HEK293 (cell line): ENCODE measurements around the gene NFYB.
A peak's percentile ranks its signal among the peaks of the same experiment; 100 is the strongest.

Source experiments
- CTCF ChIA-PET: fragments of 350-600 bp; formaldehyde crosslinking; extraction: SDS; loops from one replicate; lab custom pipeline; 2021; ENCODE audit warnings: antibody characterized with exemption; lab: Yijun Ruan, JAX
- POLR2A ChIA-PET: fragments of 300-600 bp; formaldehyde crosslinking; extraction: SDS; loops from one replicate; lab custom pipeline; 2020; ENCODE audit warnings: antibody characterized with exemption, inconsistent platforms; lab: Yijun Ruan, JAX
- H3K27ac ChIP-seq: fragments of 200-500 bp; sonication (Bioruptor generic); 2 replicates; pipeline ENCODE4 v1.5.1; 2014; ENCODE audit warnings: low read depth, low read length, control low read depth, inconsistent platforms; ENCODE audit errors: extremely low read depth
- H3K36me3 ChIP-seq, 2 experiments: fragments of 200-500 bp in 1 of 2; sonication (Bioruptor generic) in 1 of 2; 1 replicate in 1 of 2; 2 replicates in 1 of 2; pipeline ENCODE4 v1.5.1; 2014 to 2017; ENCODE audit warnings: inconsistent platforms in 2 of 2, low read length in 2 of 2; ENCODE audit not compliant: control insufficient read depth in 2 of 2, insufficient read depth in 1 of 2
- H3K4me1 ChIP-seq: fragments of 200-500 bp; sonication (Bioruptor generic); 2 replicates; pipeline ENCODE4 v1.5.1; 2014; ENCODE audit warnings: mild to moderate bottlenecking, low read length, inconsistent platforms; ENCODE audit not compliant: control insufficient read depth, insufficient read depth
- H3K4me3 ChIP-seq: 2 replicates; pipeline ENCODE4 v1.5.1; 2011; ENCODE audit warnings: low read depth, mild to moderate bottlenecking, control low read depth, low read length, moderate library complexity
- H3K9me3 ChIP-seq: fragments of 200-500 bp; sonication (Bioruptor generic); 2 replicates; pipeline ENCODE4 v1.5.1; 2014; ENCODE audit warnings: low read depth, low read length, inconsistent platforms; ENCODE audit not compliant: control insufficient read depth, insufficient read depth
- BCL11A ChIP-seq: fragments of 450-650 bp; formaldehyde crosslinking; IDR thresholded peaks from 2 replicates; pipeline ENCODE4 v1.5.1; 2016; ENCODE audit warnings: low read depth, missing biosample characterization, missing genetic modification characterization
- BCL11B ChIP-seq: fragments of 450-650 bp; formaldehyde crosslinking; IDR thresholded peaks from 2 replicates; pipeline ENCODE4 v1.5.1; 2016; ENCODE audit warnings: low read depth, missing biosample characterization, missing genetic modification characterization
- EGR2 ChIP-seq: fragments of 450-650 bp; formaldehyde crosslinking; IDR thresholded peaks from 2 replicates; pipeline ENCODE4 v1.5.1; 2016; ENCODE audit warnings: low read depth, missing biosample characterization, missing genetic modification characterization
- HIC1 ChIP-seq: fragments of 450-650 bp; formaldehyde crosslinking; IDR thresholded peaks from 2 replicates; pipeline ENCODE4 v1.5.1; 2016; ENCODE audit warnings: missing biosample characterization, missing genetic modification characterization
- PRDM10 ChIP-seq: fragments of 450-650 bp; formaldehyde crosslinking; IDR thresholded peaks from 2 replicates; pipeline ENCODE4 v1.5.1; 2016; ENCODE audit warnings: missing biosample characterization, missing genetic modification characterization
- WT1 ChIP-seq: fragments of 450-650 bp; formaldehyde crosslinking; IDR thresholded peaks from 2 replicates; pipeline ENCODE4 v1.5.1; 2016; ENCODE audit warnings: missing biosample characterization, missing genetic modification characterization
- ZBTB20 ChIP-seq: fragments of 450-650 bp; formaldehyde crosslinking; IDR thresholded peaks from 2 replicates; pipeline ENCODE4 v1.5.1; 2016; ENCODE audit warnings: missing biosample characterization, missing genetic modification characterization
- ZFP3 ChIP-seq: fragments of 450-650 bp; formaldehyde crosslinking; IDR thresholded peaks from 2 replicates; pipeline ENCODE4 v1.5.1; 2016; ENCODE audit warnings: low read depth, missing biosample characterization, missing genetic modification characterization
- ZNF112 ChIP-seq: fragments of 450-650 bp; formaldehyde crosslinking; IDR thresholded peaks from 2 replicates; pipeline ENCODE4 v1.5.0; 2017; ENCODE audit warnings: missing biosample characterization, missing genetic modification characterization
- ZNF155 ChIP-seq: fragments of 450-650 bp; formaldehyde crosslinking; IDR thresholded peaks from 2 replicates; pipeline ENCODE4 v1.5.1; 2016; ENCODE audit warnings: missing biosample characterization, missing genetic modification characterization
- ZNF223 ChIP-seq: fragments of 450-650 bp; formaldehyde crosslinking; IDR thresholded peaks from 2 replicates; pipeline ENCODE4 v1.5.1; 2016; ENCODE audit warnings: missing biosample characterization, missing genetic modification characterization
- ZNF366 ChIP-seq: fragments of 450-650 bp; formaldehyde crosslinking; conservative IDR thresholded peaks from 2 replicates; pipeline ENCODE4 v1.5.1; 2016; ENCODE audit warnings: missing biosample characterization, missing genetic modification characterization
- ZNF48 ChIP-seq: fragments of 450-650 bp; formaldehyde crosslinking; IDR thresholded peaks from 2 replicates; pipeline ENCODE4 v1.5.1; 2016; ENCODE audit warnings: missing biosample characterization, missing genetic modification characterization
- ZNF707 ChIP-seq: fragments of 450-650 bp; formaldehyde crosslinking; IDR thresholded peaks from 2 replicates; pipeline ENCODE4 v1.5.1; 2016; ENCODE audit warnings: missing biosample characterization, missing genetic modification characterization
- ZSCAN23 ChIP-seq: fragments of 450-650 bp; formaldehyde crosslinking; IDR thresholded peaks from 2 replicates; pipeline ENCODE4 v1.5.1; 2016; ENCODE audit warnings: missing biosample characterization, missing genetic modification characterization
- TF ChIP-seq, protein P1 (sequence below): fragments of 450-650 bp; formaldehyde crosslinking; IDR thresholded peaks from 2 replicates; pipeline ENCODE4 v1.5.1; 2016; ENCODE audit warnings: missing biosample characterization, missing genetic modification characterization
- TF ChIP-seq, protein P2 (sequence below): fragments of 450-650 bp; formaldehyde crosslinking; conservative IDR thresholded peaks from 2 replicates; pipeline ENCODE4 v1.5.1; 2016; ENCODE audit warnings: low read depth, missing biosample characterization, missing genetic modification characterization

The NFYB gene

DNA sequence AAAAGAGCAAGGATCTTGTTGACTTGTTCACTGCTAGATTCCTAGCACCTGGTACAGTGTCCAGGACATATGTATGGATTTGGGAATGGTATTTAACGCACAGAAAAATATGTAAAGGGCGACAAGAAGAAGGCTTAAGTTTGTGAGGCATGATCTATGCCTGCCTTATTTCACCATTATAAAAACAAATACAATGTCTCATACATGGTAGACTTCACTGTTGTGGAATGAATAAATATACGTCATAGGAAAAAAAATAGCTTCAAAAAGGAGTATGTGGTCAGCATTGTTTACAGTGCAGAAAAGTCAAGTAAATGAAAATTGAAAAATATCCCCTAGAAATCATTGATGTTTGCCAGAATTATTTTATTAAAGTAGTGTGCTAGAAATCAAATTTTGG is 43.7 kb downstream of the NFYB start (continued):
- TF ChIP-seq, protein P1, sequence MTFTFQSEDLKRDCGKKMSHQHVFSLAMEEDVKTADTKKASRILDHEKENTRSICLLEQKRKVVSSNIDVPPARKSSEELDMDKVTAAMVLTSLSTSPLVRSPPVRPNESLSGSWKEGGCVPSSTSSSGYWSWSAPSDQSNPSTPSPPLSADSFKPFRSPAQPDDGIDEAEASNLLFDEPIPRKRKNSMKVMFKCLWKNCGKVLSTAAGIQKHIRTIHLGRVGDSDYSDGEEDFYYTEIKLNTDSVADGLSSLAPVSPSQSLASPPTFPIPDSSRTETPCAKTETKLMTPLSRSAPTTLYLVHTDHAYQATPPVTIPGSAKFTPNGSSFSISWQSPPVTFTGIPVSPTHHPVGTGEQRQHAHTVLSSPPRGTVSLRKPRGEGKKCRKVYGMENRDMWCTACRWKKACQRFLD (tag by site-specific recombination): no peak
- no peak for TF ChIP-seq ZNF48 (tag by site-specific recombination)
- TF ChIP-seq, all 188 proteins: peak for 0

DNA sequence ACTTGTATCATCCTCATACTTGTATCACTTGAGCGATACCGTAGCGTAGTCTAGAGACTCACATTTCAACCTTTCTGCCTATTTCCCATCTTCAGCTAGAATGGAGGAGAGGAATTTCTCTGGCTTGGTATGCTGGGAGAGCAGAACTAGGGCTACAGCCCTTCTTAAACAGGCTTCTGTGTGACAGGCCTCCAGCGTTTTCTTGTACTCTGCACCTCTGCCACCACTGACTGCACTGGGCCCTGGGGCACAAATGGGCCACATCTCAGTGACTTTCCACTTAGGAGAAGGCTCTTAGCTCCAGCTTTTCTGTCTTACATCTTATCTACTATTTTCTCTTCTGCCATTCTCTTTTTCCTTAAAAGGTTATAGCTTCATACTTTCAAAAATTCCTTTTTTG is 46.9 kb downstream of the NFYB start:
- CTCF ChIA-PET: interaction anchor here (0.6 to 2.9 kb wide), 3 partner anchors 9 to 18 kb away, joined by 3 to 25 read pairs (median 4); no protein-coding TSS in a partner anchor

GRCh38 chr12:104090685-104091084 is 47.3 kb downstream of the NFYB start:
- TF ChIP-seq EGR2 (tag by site-specific recombination): 0 out of 2 replicates have a peak, but pooled peaks have one; percentile 15
- no peak for TF ChIP-seq ZFP3
- ChIA-PET CTCF (interaction anchor here (2.9 kb wide), 1 partner anchor 18 kb away, joined by 25 read pairs; no protein-coding TSS in a partner anchor), POLR2A (no interaction called here)
- Histone ChIP-seq H3K36me3 (peaks cover 41 to 69% of the 10 kb centered on the region in 2 experiments), H3K9me3 (no peaks in the 10 kb centered on the region), H3K4me1 (no peaks in the 10 kb centered on the region), H3K4me3 (no peak overlapping the region), H3K27ac (no peak overlapping the region)

More for the DNA sequence above, 46.9 kb downstream of the NFYB start:
- POLR2A ChIA-PET: no interaction called here
- no peak for TF ChIP-seq HIC1 (tag by site-specific recombination)
- TF ChIP-seq ZNF155 (tag by site-specific recombination): no peak
- TF ChIP-seq ZNF112 (tag by site-specific recombination): no peak
- TF ChIP-seq ZNF366 (tag by site-specific recombination): no peak
- no peak for TF ChIP-seq ZNF707
- no peak for TF ChIP-seq ZBTB20 (tag by site-specific recombination)
- TF ChIP-seq WT1 (tag by site-specific recombination): no peak
- no peak for TF ChIP-seq BCL11A (tag by site-specific recombination)
- no peak overlapping the region for H3K27ac ChIP-seq
- no peak overlapping the region for H3K4me3 ChIP-seq
- no peaks in the 10 kb centered on the region for H3K9me3 ChIP-seq
- H3K36me3 ChIP-seq: peaks cover 40 to 65% of the 10 kb centered on the region in 2 experiments
- H3K4me1 ChIP-seq: no peaks in the 10 kb centered on the region

DNA sequence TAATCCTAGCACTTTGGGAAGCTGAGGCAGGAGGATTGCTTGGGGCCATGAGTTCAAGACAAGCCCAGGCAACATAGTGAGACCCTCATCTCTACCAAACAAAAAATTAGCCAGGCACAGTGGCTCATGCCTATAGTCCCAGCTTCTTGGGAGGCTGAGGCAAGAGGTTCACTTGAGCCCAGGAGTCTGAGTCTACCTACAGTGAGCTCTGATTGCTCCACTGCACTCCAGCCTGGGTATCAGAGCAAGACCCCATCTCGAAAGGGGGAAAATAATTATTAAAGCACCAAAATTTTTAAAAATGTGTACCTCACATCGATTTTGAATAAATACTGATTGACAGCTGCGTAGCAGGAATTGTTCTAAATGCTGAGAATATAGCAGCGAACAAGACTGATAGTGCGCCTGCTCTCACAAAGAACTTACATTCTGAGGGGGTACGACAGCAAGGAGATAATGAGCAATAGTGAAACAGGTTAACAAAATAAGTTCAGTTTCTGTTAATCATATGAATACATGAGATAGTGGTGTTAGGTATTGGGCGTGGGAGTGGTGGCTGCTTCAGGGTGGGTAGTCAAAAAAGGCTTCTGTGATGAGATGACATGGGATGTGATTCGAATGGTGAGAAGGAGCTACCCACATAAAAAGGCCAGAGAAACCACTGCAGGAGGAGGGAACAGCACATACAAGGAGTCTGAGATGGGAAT is 54.1 kb downstream of the NFYB start:
- no peak overlapping the region for H3K4me3 ChIP-seq
- POLR2A ChIA-PET: interaction anchor here (1.3 kb wide), 1 partner anchor 20 kb away, joined by 3 read pairs; no protein-coding TSS in a partner anchor
- no peak overlapping the region for H3K27ac ChIP-seq
- peaks cover 42 to 65% of the 10 kb centered on the region in 2 experiments for H3K36me3 ChIP-seq
- no peaks in the 10 kb centered on the region for H3K9me3 ChIP-seq
- H3K4me1 ChIP-seq: no peaks in the 10 kb centered on the region
- CTCF ChIA-PET: interaction anchor here (1.2 kb wide), 1 partner anchor 16 kb away, joined by 3 read pairs; no protein-coding TSS in a partner anchor
- TF ChIP-seq, protein P2, sequence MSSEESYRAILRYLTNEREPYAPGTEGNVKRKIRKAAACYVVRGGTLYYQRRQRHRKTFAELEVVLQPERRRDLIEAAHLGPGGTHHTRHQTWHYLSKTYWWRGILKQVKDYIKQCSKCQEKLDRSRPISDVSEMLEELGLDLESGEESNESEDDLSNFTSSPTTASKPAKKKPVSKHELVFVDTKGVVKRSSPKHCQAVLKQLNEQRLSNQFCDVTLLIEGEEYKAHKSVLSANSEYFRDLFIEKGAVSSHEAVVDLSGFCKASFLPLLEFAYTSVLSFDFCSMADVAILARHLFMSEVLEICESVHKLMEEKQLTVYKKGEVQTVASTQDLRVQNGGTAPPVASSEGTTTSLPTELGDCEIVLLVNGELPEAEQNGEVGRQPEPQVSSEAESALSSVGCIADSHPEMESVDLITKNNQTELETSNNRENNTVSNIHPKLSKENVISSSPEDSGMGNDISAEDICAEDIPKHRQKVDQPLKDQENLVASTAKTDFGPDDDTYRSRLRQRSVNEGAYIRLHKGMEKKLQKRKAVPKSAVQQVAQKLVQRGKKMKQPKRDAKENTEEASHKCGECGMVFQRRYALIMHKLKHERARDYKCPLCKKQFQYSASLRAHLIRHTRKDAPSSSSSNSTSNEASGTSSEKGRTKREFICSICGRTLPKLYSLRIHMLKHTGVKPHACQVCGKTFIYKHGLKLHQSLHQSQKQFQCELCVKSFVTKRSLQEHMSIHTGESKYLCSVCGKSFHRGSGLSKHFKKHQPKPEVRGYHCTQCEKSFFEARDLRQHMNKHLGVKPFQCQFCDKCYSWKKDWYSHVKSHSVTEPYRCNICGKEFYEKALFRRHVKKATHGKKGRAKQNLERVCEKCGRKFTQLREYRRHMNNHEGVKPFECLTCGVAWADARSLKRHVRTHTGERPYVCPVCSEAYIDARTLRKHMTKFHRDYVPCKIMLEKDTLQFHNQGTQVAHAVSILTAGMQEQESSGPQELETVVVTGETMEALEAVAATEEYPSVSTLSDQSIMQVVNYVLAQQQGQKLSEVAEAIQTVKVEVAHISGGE (tag by site-specific recombination): no peak
- TF ChIP-seq ZNF223 (no peak), PRDM10 (tag by site-specific recombination) (no peak), ZSCAN23 (no peak), BCL11B (tag by site-specific recombination) (no peak)
